Panc1 (cell line): ENCODE measurements around the gene DAPP1. TPM values are rescaled to one million over a fixed set of nuclear protein-coding genes. Genes with fewer than 3 reads are reported as not detected.
"Not testable (repeated sequence)": the region's sequence is repeated elsewhere in the genome, so short reads cannot be mapped to it uniquely, and the experiment has no call there.

Source experiments
- ATAC-seq: fragments of 200-7000 bp; cut with Tn5 transposase; 2 replicates; pipeline ENCODE4 v1.9.1; 2020; ENCODE audit warnings: mild to moderate bottlenecking, moderate library complexity
- Bru-seq: library from RNA; stranded (reverse); fragments of 400-500 nt; gene quantifications from one replicate; lab custom pipeline; 2021; lab: Mats Ljungman, UMichigan
- BruChase-seq, 2 experiments: library from RNA; stranded (reverse); fragments of 400-500 nt; gene quantifications; one replicate each; lab custom pipeline; 2021; lab: Mats Ljungman, UMichigan
- BruUV-seq: library from RNA; stranded (reverse); fragments of 400-500 nt; replicated peaks from 2 replicates; lab custom pipeline; 2021; lab: Mats Ljungman, UMichigan
- CTCF ChIA-PET: fragments of 300-600 bp; sonication (Branson Sonifier 250); formaldehyde crosslinking; loops from one replicate; lab custom pipeline; 2022; ENCODE audit warnings: antibody characterized with exemption; lab: Charles Lee
- POLR2A ChIA-PET: fragments of 300-600 bp; sonication (Branson Sonifier 250); formaldehyde crosslinking; loops from one replicate; lab custom pipeline; 2022; ENCODE audit warnings: antibody characterized with exemption; lab: Charles Lee
- DNase-seq: peaks from one replicate; pipeline ENCODE4 v3.0.0-alpha.2; 2010; ENCODE audit warnings: low read depth, low spot score
- H3K27ac ChIP-seq: 2 replicates; pipeline ENCODE4 v1.5.1; 2011; ENCODE audit warnings: mild to moderate bottlenecking, low read length, inconsistent platforms
- H3K27me3 ChIP-seq: fragments of 200-500 bp; sonication (Bioruptor generic); 2 replicates; pipeline ENCODE4 v1.6.0; 2014; ENCODE audit warnings: low read length, inconsistent platforms; ENCODE audit not compliant: control insufficient read depth, insufficient read depth
- H3K36me3 ChIP-seq: fragments of 200-500 bp; sonication (Bioruptor generic); 2 replicates; pipeline ENCODE4 v1.5.1; 2014; ENCODE audit warnings: inconsistent platforms, mild to moderate bottlenecking, low read length, moderate library complexity; ENCODE audit not compliant: control insufficient read depth, insufficient read depth
- H3K4me1 ChIP-seq: 2 replicates; pipeline ENCODE4 v1.5.1; 2011; ENCODE audit warnings: inconsistent platforms, mild to moderate bottlenecking, low read length, moderate library complexity; ENCODE audit not compliant: control insufficient read depth, insufficient read depth
- H3K4me3 ChIP-seq, 2 experiments: 2 replicates each; pipeline ENCODE4 v1.5.1; 2011 to 2012; ENCODE audit warnings: low read depth in 2 of 2, low read length in 2 of 2, mild to moderate bottlenecking in 2 of 2, inconsistent platforms in 1 of 2, moderate library complexity in 1 of 2
- H3K9me3 ChIP-seq: fragments of 200-500 bp; sonication (Bioruptor generic); 2 replicates; pipeline ENCODE4 v1.5.1; 2014; ENCODE audit warnings: low read depth, mild to moderate bottlenecking, inconsistent platforms, low read length, moderate library complexity; ENCODE audit not compliant: control insufficient read depth, insufficient read depth
- CTCF ChIP-seq: fragments of 450-650 bp; IDR thresholded peaks from 2 replicates; pipeline ENCODE4 v1.5.1; 2017; ENCODE audit warnings: mild to moderate bottlenecking
- POLR2AphosphoS5 ChIP-seq: IDR thresholded peaks from 2 replicates; pipeline ENCODE4 v1.6.1; 2012; ENCODE audit warnings: mild to moderate bottlenecking, low read depth, low read length, moderate library complexity
- SIN3A ChIP-seq: IDR thresholded peaks from 2 replicates; pipeline ENCODE4 v1.6.1; 2012; ENCODE audit warnings: low read depth, mild to moderate bottlenecking, low read length, moderate library complexity, borderline replicate concordance; ENCODE audit not compliant: insufficient read depth
- TCF7L2 ChIP-seq: IDR thresholded peaks from 2 replicates; pipeline ENCODE4 v1.6.1; 2011; ENCODE audit warnings: mild to moderate bottlenecking, low read depth, low read length, inconsistent platforms
- in situ Hi-C: cut with HindIII; loops from 2 replicates; pipeline ENCODE4 v1.10.0; 2016; ENCODE audit warnings: low sequenced_read_pairs, low pct_unique_long_range_greater_than_20kb
- intact Hi-C: fragments of 100-400 bp; cut with micrococcal nuclease; formaldehyde crosslinking; loops from one replicate; pipeline ENCODE4 v1.10.0; 2022; ENCODE audit not compliant: unreplicated experiment
- long read RNA-seq: library from polyadenylated mRNA; unstranded; transcript quantifications from one replicate; pipeline ENCODE4 v2.0.0, GENCODE V29; 2021; ENCODE audit not compliant: unreplicated experiment
- polyA plus RNA-seq: library from polyadenylated mRNA; unstranded; fragments of >200 nt; gene quantifications from one replicate; pipeline ENCODE4 v1.2.1, GENCODE V29; 2012; ENCODE audit warnings: missing spikeins; ENCODE audit not compliant: insufficient read length
- total RNA-seq: library from RNA; stranded (reverse); gene quantifications from one replicate; pipeline ENCODE4 v1.2.1, GENCODE V29; 2021; ENCODE audit not compliant: unreplicated experiment
- TF ChIP-seq, protein P1 (sequence below), 2 experiments: IDR thresholded peaks; 2 replicates each; pipeline ENCODE4 v1.6.1; 2011 to 2012; ENCODE audit warnings: low read depth in 2 of 2, control low read depth in 1 of 2, low read length in 1 of 2, mild to moderate bottlenecking in 1 of 2, moderate library complexity in 1 of 2; ENCODE audit not compliant: insufficient read depth in 1 of 2

DAPP1 gene
- total RNA-seq (not detected), Bru-seq, nascent RNA (percentile 10 among the genes with signal in this experiment), BruChase-seq, experiment 1, labeled RNA remaining after a 2-hour chase (percentile 9 among the genes with signal in this experiment), BruChase-seq, experiment 2, labeled RNA remaining after a 6-hour chase (percentile 24 among the genes with signal in this experiment)
- polyA plus RNA-seq: not detected
- long read RNA-seq: 0 reads

DNA sequence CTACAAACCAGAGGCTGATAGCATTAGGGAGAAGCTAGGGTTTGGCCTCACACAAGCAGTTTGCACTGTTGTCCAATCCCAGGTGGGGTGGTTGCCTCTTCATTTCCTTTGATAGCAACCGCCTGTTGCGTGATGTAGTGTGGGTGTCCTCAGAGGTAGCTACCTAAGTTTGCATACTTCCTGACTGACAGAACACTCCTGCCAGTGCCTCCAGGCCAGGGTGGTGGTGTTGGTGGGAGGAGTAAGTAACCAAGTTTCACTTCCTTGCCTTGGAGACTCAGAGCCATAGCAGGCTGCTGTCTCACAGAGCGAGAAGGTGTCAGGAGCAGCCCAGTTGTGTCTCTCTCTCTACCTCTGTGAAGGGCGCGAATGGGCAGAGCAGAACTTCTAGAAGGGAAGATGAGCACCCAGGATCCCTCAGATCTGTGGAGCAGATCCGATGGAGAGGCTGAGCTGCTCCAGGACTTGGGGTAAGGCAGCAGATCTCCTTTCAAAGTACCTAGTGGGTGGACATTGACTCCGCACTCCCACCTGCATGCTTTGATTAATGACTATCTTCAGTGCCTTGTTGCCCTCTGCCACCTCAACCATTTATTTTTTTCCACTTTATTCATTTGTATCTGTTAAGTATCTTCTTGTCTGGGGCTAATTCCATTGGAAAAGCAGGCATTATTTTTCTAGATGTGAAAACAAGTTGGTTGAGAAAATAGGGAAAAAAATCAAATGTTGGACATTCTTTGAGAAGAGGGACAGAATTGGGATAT is at the start of gene DAPP1:
Gene DAPP1, plus strand, starts transcription at position 283 of the 764 bp plus-strand sequence. Its CDS starts 87 bp downstream, at position 370.
- ATAC-seq (no peak), DNase-seq (no peak)
- Histone ChIP-seq H3K4me3 (no peak within 1 kb of the TSS), H3K27ac (no peak within 1 kb of the TSS), H3K9me3 (no peaks in the 10 kb centered on the region), H3K36me3 (no peaks in the 10 kb centered on the region), H3K4me1 (no peaks in the 10 kb centered on the region), H3K27me3 (no peaks in the 10 kb centered on the region)
- in situ Hi-C loops: no loop called here
- ChIA-PET CTCF (no interaction called here), POLR2A (interaction anchor here (0.6 kb wide), 1 partner anchor 68 kb away, joined by 6 read pairs; no protein-coding TSS in a partner anchor)
- intact Hi-C loops: no loop called here
- TF ChIP-seq TCF7L2 (no peak), SIN3A (no peak), CTCF (no peak), POLR2AphosphoS5 (no peak)
- TF ChIP-seq, protein P1, sequence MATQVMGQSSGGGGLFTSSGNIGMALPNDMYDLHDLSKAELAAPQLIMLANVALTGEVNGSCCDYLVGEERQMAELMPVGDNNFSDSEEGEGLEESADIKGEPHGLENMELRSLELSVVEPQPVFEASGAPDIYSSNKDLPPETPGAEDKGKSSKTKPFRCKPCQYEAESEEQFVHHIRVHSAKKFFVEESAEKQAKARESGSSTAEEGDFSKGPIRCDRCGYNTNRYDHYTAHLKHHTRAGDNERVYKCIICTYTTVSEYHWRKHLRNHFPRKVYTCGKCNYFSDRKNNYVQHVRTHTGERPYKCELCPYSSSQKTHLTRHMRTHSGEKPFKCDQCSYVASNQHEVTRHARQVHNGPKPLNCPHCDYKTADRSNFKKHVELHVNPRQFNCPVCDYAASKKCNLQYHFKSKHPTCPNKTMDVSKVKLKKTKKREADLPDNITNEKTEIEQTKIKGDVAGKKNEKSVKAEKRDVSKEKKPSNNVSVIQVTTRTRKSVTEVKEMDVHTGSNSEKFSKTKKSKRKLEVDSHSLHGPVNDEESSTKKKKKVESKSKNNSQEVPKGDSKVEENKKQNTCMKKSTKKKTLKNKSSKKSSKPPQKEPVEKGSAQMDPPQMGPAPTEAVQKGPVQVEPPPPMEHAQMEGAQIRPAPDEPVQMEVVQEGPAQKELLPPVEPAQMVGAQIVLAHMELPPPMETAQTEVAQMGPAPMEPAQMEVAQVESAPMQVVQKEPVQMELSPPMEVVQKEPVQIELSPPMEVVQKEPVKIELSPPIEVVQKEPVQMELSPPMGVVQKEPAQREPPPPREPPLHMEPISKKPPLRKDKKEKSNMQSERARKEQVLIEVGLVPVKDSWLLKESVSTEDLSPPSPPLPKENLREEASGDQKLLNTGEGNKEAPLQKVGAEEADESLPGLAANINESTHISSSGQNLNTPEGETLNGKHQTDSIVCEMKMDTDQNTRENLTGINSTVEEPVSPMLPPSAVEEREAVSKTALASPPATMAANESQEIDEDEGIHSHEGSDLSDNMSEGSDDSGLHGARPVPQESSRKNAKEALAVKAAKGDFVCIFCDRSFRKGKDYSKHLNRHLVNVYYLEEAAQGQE (IDR thresholded peaks at IDR 0.05; ENCODE audit: insufficient read depth in 1 of 2, low read depth in 2 of 2, low read length in 1 of 2): no peak
- no TSS peak for BruUV-seq

DNA sequence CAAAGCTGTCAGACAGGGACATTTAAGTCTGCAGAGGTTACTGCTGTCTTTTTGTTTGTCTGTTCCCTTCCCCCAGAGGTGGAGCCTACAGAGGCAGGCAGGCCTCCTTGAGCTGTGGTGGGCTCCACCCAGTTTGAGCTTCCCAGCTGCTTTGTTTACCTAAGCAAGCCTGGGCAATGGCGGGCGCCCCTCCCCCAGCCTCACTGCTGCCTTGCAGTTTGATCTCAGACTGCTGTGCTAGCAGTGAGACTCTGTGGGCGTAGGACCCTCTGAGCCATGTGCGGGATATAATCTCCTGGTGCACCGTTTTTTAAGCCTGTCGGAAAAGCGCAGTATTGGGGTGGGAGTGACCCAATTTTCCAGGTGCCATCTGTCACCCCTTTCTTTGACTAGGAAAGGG is 45.8 kb upstream of the DAPP1 start:
- in situ Hi-C loops, BruUV-seq, H3K36me3 ChIP-seq, H3K4me1 ChIP-seq, H3K27ac ChIP-seq, H3K9me3 ChIP-seq, DNase-seq, H3K27me3 ChIP-seq, H3K4me3 ChIP-seq, intact Hi-C loops, POLR2A ChIA-PET, CTCF ChIA-PET, ATAC-seq: not testable (repeated sequence)

DNA sequence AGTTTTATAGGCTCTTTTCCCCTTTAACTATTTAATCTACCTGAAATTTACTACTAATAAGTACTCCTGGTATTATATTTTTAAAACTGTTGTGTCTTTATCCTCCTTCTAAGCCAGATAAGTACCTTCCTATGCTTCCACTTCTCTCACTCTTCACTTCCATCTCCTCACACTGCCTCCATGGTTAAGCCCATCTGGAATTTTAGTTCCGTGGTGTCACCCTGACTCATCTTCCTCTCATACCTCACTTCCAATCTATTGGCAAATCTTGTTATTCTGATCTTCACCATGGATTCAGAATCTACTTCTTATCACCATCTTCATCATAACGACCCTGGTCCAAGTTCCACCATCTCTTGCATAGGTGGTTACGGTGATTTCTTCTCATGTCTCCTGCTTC is 32.7 kb upstream of the DAPP1 start:
- TF ChIP-seq, protein P1 (IDR thresholded peaks at IDR 0.05; ENCODE audit: insufficient read depth in 1 of 2, low read depth in 2 of 2, low read length in 1 of 2): no peak
- TF ChIP-seq POLR2AphosphoS5: no peak
- TF ChIP-seq SIN3A: no peak
- TF ChIP-seq TCF7L2: no peak
- no peak for TF ChIP-seq CTCF
- H3K27ac ChIP-seq: no peak overlapping the region
- CTCF ChIA-PET: no interaction called here
- intact Hi-C loops (no loop called here), in situ Hi-C loops (no loop called here)
- no peaks in the 10 kb centered on the region for H3K27me3 ChIP-seq
- H3K4me3 ChIP-seq: no peak overlapping the region
- H3K9me3 ChIP-seq: no peaks in the 10 kb centered on the region
- no peaks in the 10 kb centered on the region for H3K4me1 ChIP-seq
- no peaks in the 10 kb centered on the region for H3K36me3 ChIP-seq
- DNase-seq (no peak), ATAC-seq (no peak)
- POLR2A ChIA-PET: no interaction called here
- no TSS peak for BruUV-seq
